Stomach (tissue), 9 donors: ENCODE measurements around the gene CHEK2. TPM values are rescaled to one million over a fixed set of nuclear protein-coding genes. Genes with fewer than 3 reads are reported as not detected.

Source experiments
- DNase-seq, 2 donors: peaks; one replicate each; pipeline versions ENCODE4 v3.0.0 to v3.0.0-alpha.2; 2013 to 2019
- H3K27ac ChIP-seq, 5 donors: fragments of 200-600 bp in 4 of 5; sonication (generic) in 4 of 5; one replicate each; pipeline ENCODE4 v1.5.1; 2013 to 2019; ENCODE audit warnings: mild to moderate bottlenecking in 1 of 5, moderate library complexity in 1 of 5
- H3K27me3 ChIP-seq, 3 donors: fragments of 200-600 bp; sonication (generic); one replicate each; pipeline ENCODE4 v1.5.1; 2017 to 2019; ENCODE audit warnings: mixed run types in 1 of 3
- H3K36me3 ChIP-seq, 4 donors: fragments of 200-600 bp; sonication (generic); 1 replicate in 3 of 4; 2 replicates in 1 of 4; pipeline ENCODE4 v1.5.1; 2016 to 2019
- H3K4me1 ChIP-seq, 4 donors: fragments of 200-600 bp; sonication (generic); one replicate each; pipeline ENCODE4 v1.5.1; 2016 to 2019
- H3K4me3 ChIP-seq, 4 donors: fragments of 200-600 bp; sonication (generic) in 3 of 4; one replicate each; pipeline ENCODE4 v1.5.1; 2016 to 2019; ENCODE audit warnings: mild to moderate bottlenecking in 1 of 4
- H3K9me3 ChIP-seq, 4 donors: fragments of 200-600 bp; sonication (generic); one replicate each; pipeline ENCODE4 v1.5.1; 2016 to 2019
- CTCF ChIP-seq, 7 experiments: fragments of 450-650 bp in 4 of 7; fragments of 200-600 bp in 3 of 7; sonication (generic) in 3 of 7; IDR thresholded peaks; one replicate each; pipeline ENCODE4 v1.5.1; 2016 to 2019; ENCODE audit warnings: antibody characterized with exemption in 7 of 7, control low read depth in 2 of 7, mild to moderate bottlenecking in 1 of 7
- EP300 ChIP-seq: sonication (generic); formaldehyde crosslinking; IDR thresholded peaks from one replicate; pipeline ENCODE4 v1.6.1; 2017; ENCODE audit warnings: antibody characterized with exemption
- POLR2A ChIP-seq, 4 donors: fragments of 450-650 bp; IDR thresholded peaks; one replicate each; pipeline ENCODE4 v1.6.1; 2016; ENCODE audit warnings: antibody characterized with exemption in 4 of 4, control low read depth in 2 of 4, mild to moderate bottlenecking in 1 of 4, moderate library complexity in 1 of 4
- POLR2AphosphoS5 ChIP-seq, 3 donors: sonication (generic); formaldehyde crosslinking; IDR thresholded peaks; one replicate each; pipeline ENCODE4 v1.6.1; 2016; ENCODE audit warnings: antibody characterized with exemption in 3 of 3
- WGBS, 5 donors: extraction: QIAGEN DNeasy Blood & Tissue Kit in 3 of 5; methylation state at CpG; one replicate each; pipeline versions ENCODE4 v1.1.5 to v1.1.7; 2013 to 2018; 5-methylcytosine and 5-hydroxymethylcytosine counted together
- intact Hi-C: fragments of 100-400 bp; cut with DNase I; formaldehyde crosslinking; loops from one replicate; pipeline ENCODE4 v1.15.1; 2023; ENCODE audit warnings: low total_unique reads
- polyA plus RNA-seq, 3 donors: library from polyadenylated mRNA; stranded (reverse); fragments of 200-250 nt; gene quantifications; one replicate each; pipeline ENCODE4 v1.2.3, GENCODE V29; 2013
- total RNA-seq, 5 donors: library from RNA; depleted of rRNA; stranded (reverse); fragments of >200 nt; gene quantifications; one replicate each; pipeline versions ENCODE4 v1.1.0 to v1.2.3, GENCODE V29; 2014 to 2016
- donor health status: healthy with polysubstance abuse.
- donor health status: Bipolar disorder and iron deficiency.
- donor health status: healthy.

The CHEK2 gene
- total and polyA plus RNA-seq, 8 donors, result 1.0 to 21.5 (median 8.5) TPM; not detected in 1

- H3K4me1 ChIP-seq, result no peaks in the 10 kb centered on the region
- no peak overlapping the region for H3K4me3 ChIP-seq
- H3K36me3 ChIP-seq, result no peaks in the 10 kb centered on the region
- H3K27ac ChIP-seq, result no peak overlapping the region
- intact Hi-C loops, result no loop called here
- TF ChIP-seq EP300 (no peak), POLR2A (IDR thresholded peaks at IDR 0.05) (no peak), CTCF (IDR thresholded peaks at IDR 0.05) (no peak), POLR2AphosphoS5 (IDR thresholded peaks at IDR 0.05) (no peak)
- 75 to 88% (median 83%) methylated on average over 3 of the region's 3 CpGs for WGBS, 5 donors
- H3K27me3 ChIP-seq, result no peaks in the 10 kb centered on the region
- no peak for DNase-seq
- H3K9me3 ChIP-seq, result peaks cover 0 to 8% (median 0%) of the 10 kb centered on the region in 4 donors
Measured at GRCh38 chr22:28656181-28656580, 85.4 kb downstream of the CHEK2 start.

GRCh38 chr22:28650463-28650862 is 91.2 kb downstream of the CHEK2 start:
- Histone ChIP-seq H3K27me3 (no peaks in the 10 kb centered on the region), H3K4me1 (no peaks in the 10 kb centered on the region), H3K36me3 (no peaks in the 10 kb centered on the region), H3K27ac (no peak overlapping the region), H3K9me3 (peaks cover 0 to 8% (median 0%) of the 10 kb centered on the region in 4 donors), H3K4me3 (no peak overlapping the region)
- DNase-seq, result no peak
- intact Hi-C loops, result no loop called here
- TF ChIP-seq POLR2AphosphoS5 (IDR thresholded peaks at IDR 0.05), result no peak
- TF ChIP-seq EP300, result no peak
- no peak for TF ChIP-seq POLR2A (IDR thresholded peaks at IDR 0.05)
- TF ChIP-seq CTCF (IDR thresholded peaks at IDR 0.05), result no peak

DNA sequence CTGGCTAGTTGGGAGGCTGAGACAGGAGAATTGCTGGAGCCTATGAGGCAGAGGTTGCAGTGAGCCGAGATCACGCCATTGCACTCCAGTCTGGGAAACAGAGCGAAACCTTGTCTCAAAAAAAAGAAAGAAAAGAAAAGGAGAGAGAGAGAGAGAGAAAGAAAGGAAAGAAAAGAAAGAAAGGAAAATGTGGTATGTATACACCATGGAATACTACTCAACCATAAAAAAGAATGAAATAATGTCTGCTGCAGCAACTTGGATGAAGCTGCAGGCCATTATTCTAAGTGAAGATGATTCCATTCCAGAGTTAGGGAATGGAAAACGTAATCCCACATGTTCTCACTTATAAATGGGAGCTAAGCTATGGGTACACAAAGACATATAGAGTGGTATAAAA is 92.8 kb downstream of the CHEK2 start:
- no peaks in the 10 kb centered on the region for H3K36me3 ChIP-seq
- no peak overlapping the region for H3K27ac ChIP-seq
- WGBS, 5 donors, result 92 to 98% (median 96%) methylated on average over 4 of the region's 4 CpGs
- TF ChIP-seq POLR2AphosphoS5 (IDR thresholded peaks at IDR 0.05) (no peak), CTCF (IDR thresholded peaks at IDR 0.05) (no peak), POLR2A (IDR thresholded peaks at IDR 0.05) (no peak), EP300 (no peak)
- no peaks in the 10 kb centered on the region for H3K27me3 ChIP-seq
- H3K4me1 ChIP-seq, result no peaks in the 10 kb centered on the region
- peaks cover 0 to 8% (median 0%) of the 10 kb centered on the region in 4 donors for H3K9me3 ChIP-seq
- no peak for DNase-seq
- H3K4me3 ChIP-seq, result no peak overlapping the region
- intact Hi-C loops, result no loop called here

DNA sequence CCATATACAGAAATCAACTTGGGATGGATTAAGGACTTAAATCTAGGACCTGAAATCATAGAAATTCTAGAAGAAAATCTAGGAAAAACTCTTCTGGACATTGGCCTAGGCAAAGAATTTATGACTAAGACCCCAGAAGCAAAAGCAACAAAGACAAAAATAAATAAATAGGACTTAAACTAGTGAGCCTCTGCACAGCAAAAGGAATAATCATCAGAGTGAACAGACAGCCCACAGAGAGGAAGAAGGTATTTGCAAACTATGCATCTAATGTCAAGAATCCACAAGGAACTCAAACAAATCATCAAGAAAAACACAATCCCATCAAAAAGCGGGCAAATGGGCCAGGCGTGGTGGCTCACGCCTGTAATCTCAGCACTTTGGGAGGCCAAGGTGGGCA is 94.4 kb downstream of the CHEK2 start:
- WGBS, 5 donors, result 88 to 100% (median 95%) methylated on average over 3 of the region's 3 CpGs
- no peaks in the 10 kb centered on the region for H3K4me1 ChIP-seq
- intact Hi-C loops, result no loop called here

More for the DNA sequence above, 94.4 kb downstream of the CHEK2 start:
- Histone ChIP-seq H3K27me3 (no peaks in the 10 kb centered on the region), H3K9me3 (peaks cover 0 to 2% (median 0%) of the 10 kb centered on the region in 4 donors), H3K4me3 (no peak overlapping the region), H3K27ac (no peak overlapping the region), H3K36me3 (no peaks in the 10 kb centered on the region)
- no peak for TF ChIP-seq CTCF (IDR thresholded peaks at IDR 0.05)
- TF ChIP-seq POLR2AphosphoS5 (IDR thresholded peaks at IDR 0.05), result no peak
- TF ChIP-seq EP300, result no peak
- TF ChIP-seq POLR2A (IDR thresholded peaks at IDR 0.05), result no peak
- DNase-seq, result no peak
